ENCODE data around the gene SPAG16. TPM values are rescaled to one million over a fixed set of nuclear protein-coding genes. Genes with fewer than 3 reads are reported as not detected.

The SPAG16 gene
- total RNA-seq, 4 donors from 2014 or later = 1.1 to 8.8 (median 6.3) TPM

DNA sequence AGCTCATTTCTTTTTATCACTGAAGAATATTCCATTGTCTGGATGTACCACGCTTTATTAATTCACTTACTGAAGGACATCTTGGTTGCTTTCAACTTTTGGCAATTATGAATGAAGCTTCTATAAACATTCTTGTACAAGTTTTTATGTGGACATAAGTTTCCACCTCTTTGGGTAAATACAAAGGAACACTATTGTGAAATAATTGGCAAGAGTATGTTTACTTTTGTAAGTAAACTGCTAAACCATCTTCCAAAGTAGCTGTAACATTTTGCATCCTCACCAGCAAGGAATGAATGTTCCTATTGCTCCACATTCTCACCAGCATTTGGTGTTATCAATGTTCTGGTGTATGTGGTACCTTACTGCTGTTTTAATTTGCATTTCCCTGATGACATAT lies 1110.8 kb downstream of the SPAG16 start:
- intact Hi-C loops (cut with DNase I; ENCODE audit: low total_unique reads) = no loop called here
- ATAC-seq (no peak), DNase-seq (no peak)
- no peak overlapping the region for H3K4me3 ChIP-seq
- H3K36me3 ChIP-seq = no peaks in the 10 kb centered on the region
- no peaks in the 10 kb centered on the region for H3K9me3 ChIP-seq
- no peaks in the 10 kb centered on the region for H3K27me3 ChIP-seq
- in situ Hi-C loops (cut with MboI; ENCODE audit: low sequenced_read_pairs in 4 of 4) = no loop called here
- TF ChIP-seq, protein P1, sequence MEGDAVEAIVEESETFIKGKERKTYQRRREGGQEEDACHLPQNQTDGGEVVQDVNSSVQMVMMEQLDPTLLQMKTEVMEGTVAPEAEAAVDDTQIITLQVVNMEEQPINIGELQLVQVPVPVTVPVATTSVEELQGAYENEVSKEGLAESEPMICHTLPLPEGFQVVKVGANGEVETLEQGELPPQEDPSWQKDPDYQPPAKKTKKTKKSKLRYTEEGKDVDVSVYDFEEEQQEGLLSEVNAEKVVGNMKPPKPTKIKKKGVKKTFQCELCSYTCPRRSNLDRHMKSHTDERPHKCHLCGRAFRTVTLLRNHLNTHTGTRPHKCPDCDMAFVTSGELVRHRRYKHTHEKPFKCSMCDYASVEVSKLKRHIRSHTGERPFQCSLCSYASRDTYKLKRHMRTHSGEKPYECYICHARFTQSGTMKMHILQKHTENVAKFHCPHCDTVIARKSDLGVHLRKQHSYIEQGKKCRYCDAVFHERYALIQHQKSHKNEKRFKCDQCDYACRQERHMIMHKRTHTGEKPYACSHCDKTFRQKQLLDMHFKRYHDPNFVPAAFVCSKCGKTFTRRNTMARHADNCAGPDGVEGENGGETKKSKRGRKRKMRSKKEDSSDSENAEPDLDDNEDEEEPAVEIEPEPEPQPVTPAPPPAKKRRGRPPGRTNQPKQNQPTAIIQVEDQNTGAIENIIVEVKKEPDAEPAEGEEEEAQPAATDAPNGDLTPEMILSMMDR (IDR thresholded peaks at IDR 0.05 in 4 of 5, conservative IDR thresholded peaks at IDR 0.05 in 1 of 5) = no peak
- no peak for TF ChIP-seq POLR2A (IDR thresholded peaks at IDR 0.05)
- H3K27ac ChIP-seq = no peak overlapping the region
- no peaks in the 10 kb centered on the region for H3K4me1 ChIP-seq

DNA sequence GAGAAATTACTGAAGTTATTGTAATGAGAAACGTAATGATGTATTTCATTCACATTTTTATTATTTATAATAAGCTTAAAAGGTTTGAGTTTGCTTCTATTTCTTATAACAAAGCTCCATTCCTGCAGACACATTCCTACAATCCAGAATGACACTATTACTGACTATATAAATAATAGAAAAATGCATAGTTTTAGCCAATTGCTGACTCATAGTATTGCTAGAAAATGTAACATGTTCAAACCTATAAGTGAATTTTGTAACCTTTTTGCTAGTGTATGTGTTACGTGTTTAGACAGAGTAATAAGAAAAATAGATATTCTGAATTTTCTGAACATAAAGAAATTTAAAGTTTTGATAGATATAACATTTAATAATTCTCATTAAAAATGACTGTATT lies 1117.3 kb downstream of the SPAG16 start:
- TF ChIP-seq, protein P1 (IDR thresholded peaks at IDR 0.05 in 4 of 5, conservative IDR thresholded peaks at IDR 0.05 in 1 of 5) = no peak
- TF ChIP-seq POLR2A (IDR thresholded peaks at IDR 0.05) = no peak
- DNase-seq = no peak
- Histone ChIP-seq H3K4me3 (no peak overlapping the region), H3K9me3 (no peaks in the 10 kb centered on the region), H3K27ac (no peak overlapping the region), H3K4me1 (no peaks in the 10 kb centered on the region), H3K27me3 (no peaks in the 10 kb centered on the region), H3K36me3 (no peaks in the 10 kb centered on the region)
- intact Hi-C loops (cut with DNase I; ENCODE audit: low total_unique reads) = no loop called here
- in situ Hi-C loops (cut with MboI; ENCODE audit: low sequenced_read_pairs in 4 of 4) = no loop called here
- no peak for ATAC-seq

DNA sequence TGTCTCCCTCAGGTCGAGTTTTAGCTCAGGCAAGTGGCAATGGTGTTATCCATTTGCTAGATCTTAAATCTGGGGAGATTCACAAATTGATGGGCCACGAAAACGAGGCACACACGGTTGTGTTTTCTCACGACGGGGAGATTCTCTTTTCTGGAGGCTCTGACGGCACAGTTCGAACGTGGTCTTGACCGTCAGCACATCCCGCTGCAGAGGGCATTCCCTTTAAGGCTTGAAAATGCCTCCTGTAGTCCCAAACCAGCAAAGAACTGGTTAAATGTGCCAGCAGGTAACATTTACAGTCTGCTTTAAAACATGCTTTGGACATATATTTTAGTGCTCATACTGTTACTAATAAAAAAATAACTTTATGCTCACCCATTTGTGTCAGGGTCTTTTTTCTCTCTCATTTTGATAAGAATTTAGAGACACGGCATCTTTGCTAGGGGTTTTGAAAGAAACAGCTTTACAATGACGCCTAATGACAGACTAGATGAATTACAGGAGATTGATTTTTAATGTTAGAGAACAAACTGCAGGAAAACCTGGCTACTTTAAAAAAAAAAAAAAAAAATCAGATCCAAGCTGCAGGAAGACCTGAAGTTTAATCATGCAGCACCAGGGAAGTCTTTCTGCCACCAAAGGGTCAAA lies 1126.0 kb downstream of the SPAG16 start:
- H3K9me3 ChIP-seq = no peaks in the 10 kb centered on the region
- H3K4me1 ChIP-seq = no peaks in the 10 kb centered on the region
- H3K4me3 ChIP-seq = no peak overlapping the region
- no peak overlapping the region for H3K27ac ChIP-seq
- intact Hi-C loops (cut with DNase I; ENCODE audit: low total_unique reads) (no loop called here), in situ Hi-C loops (cut with MboI; ENCODE audit: low sequenced_read_pairs in 4 of 4) (no loop called here)
- TF ChIP-seq POLR2A (IDR thresholded peaks at IDR 0.05) = no peak
- TF ChIP-seq, protein P1 (IDR thresholded peaks at IDR 0.05 in 4 of 5, conservative IDR thresholded peaks at IDR 0.05 in 1 of 5) = no peak
- DNase-seq = no peak
- no peak for ATAC-seq
- no peaks in the 10 kb centered on the region for H3K27me3 ChIP-seq
- no peaks in the 10 kb centered on the region for H3K36me3 ChIP-seq

DNA sequence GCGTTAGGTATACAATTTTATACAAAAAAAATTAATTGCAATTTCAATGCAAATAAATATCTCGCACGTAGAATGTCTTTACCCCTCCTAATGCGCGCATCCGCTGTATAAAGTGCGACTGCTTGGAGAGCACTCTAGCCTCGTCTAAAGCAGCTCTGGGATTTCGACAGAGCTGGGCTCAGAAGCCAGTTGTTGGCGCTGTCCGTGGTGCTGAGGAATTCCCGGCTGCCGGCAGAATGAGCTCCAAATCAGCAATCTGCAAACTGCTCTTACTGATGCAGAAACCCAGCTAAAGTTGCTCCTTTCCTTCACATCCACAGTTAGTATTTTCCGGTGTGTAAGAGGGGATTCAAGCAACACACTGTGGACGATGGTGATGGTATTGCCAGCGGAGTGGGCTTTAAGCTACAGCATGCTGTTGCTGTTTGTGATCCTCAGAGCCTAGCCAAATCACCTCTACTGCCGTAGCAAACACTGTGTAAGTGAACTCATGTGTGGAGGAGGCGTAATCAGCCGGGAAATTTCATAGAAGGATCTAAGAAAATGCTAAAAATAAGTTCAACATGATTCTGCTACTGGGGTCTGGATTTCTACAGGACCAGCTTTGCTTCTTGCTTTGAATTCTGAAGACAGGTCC lies 1126.8 kb downstream of the SPAG16 start, which contains the start of gene VWC2L:
Gene VWC2L (plus strand): TSS at position 137 of the 637 bp plus-strand sequence. CDS start 3,140 bp downstream, outside the sequence.
- Histone ChIP-seq H3K27me3 (no peaks in the 10 kb centered on the region), H3K4me1 (no peaks in the 10 kb centered on the region), H3K36me3 (no peaks in the 10 kb centered on the region), H3K9me3 (no peaks in the 10 kb centered on the region), H3K4me3 (no peak within 1 kb of the TSS), H3K27ac (no peak within 1 kb of the TSS)
- intact Hi-C loops (cut with DNase I; ENCODE audit: low total_unique reads) = no loop called here
- in situ Hi-C loops (cut with MboI; ENCODE audit: low sequenced_read_pairs in 4 of 4) = no loop called here
- no peak for TF ChIP-seq POLR2A (IDR thresholded peaks at IDR 0.05)
- TF ChIP-seq, protein P1 (IDR thresholded peaks at IDR 0.05 in 4 of 5, conservative IDR thresholded peaks at IDR 0.05 in 1 of 5) = no peak
- ATAC-seq (peak; percentile 66 to 73), DNase-seq (peak; percentile 5 to 27)
